Measurements from ENCODE around the gene LRCH1. TPM values are rescaled to one million over a fixed set of nuclear protein-coding genes. Genes with fewer than 3 reads are reported as not detected.

LRCH1 gene
- total and polyA plus RNA-seq, 2 of the 13 experiments (the other 11 are each of a cell fraction or from before 2014, with no cell fraction given): 4.1 to 12.6 TPM

GRCh38 chr13:46553886-46554858, 1.2 kb downstream of the LRCH1 start (continued):
- TF ChIP-seq PHF5A (CRISPR knock-in tag; IDR thresholded peaks at IDR 0.05; ENCODE audit: low read depth, unreplicated experiment): no peak
- no peak for TF ChIP-seq TEAD3 (CRISPR knock-in tag; optimal IDR thresholded peaks at IDR 0.05; ENCODE audit: borderline replicate concordance)
- TF ChIP-seq EP300 (IDR thresholded peaks at IDR 0.05; ENCODE audit: low read depth in 2 of 2, low read length in 2 of 2): no peak
- no peak for TF ChIP-seq EP300 (CRISPR knock-in tag; IDR thresholded peaks at IDR 0.05; ENCODE audit: borderline replicate concordance)
- no peak for TF ChIP-seq RFX1 (IDR thresholded peaks at IDR 0.05)
- no peak for TF ChIP-seq ELF4 (CRISPR knock-in tag; IDR thresholded peaks at IDR 0.05; ENCODE audit: borderline replicate concordance)
- no peak for TF ChIP-seq SUZ12 (IDR thresholded peaks at IDR 0.05; ENCODE audit: low read depth, low read length)
- no peak for TF ChIP-seq ZNF672 (CRISPR knock-in tag; IDR thresholded peaks at IDR 0.05)
- peak; percentile 27; the same call in 1 of the 2 replicates for TF ChIP-seq ZNF121 (CRISPR knock-in tag; IDR thresholded peaks at IDR 0.05)
- TF ChIP-seq THAP8 (CRISPR knock-in tag; IDR thresholded peaks at IDR 0.05; ENCODE audit: borderline replicate concordance): no peak
- TF ChIP-seq REL (CRISPR knock-in tag; conservative IDR thresholded peaks at IDR 0.05): no peak
- no peak for TF ChIP-seq REPIN1 (CRISPR knock-in tag; IDR thresholded peaks at IDR 0.05; ENCODE audit: borderline replicate concordance, low read depth)
- TF ChIP-seq ZBTB25 (CRISPR knock-in tag; IDR thresholded peaks at IDR 0.05): no peak
- TF ChIP-seq RNF2 (conservative IDR thresholded peaks at IDR 0.05; ENCODE audit: low read depth): no peak
- no peak for TF ChIP-seq HOXA5 (CRISPR knock-in tag; IDR thresholded peaks at IDR 0.05)
- TF ChIP-seq ATF6 (CRISPR knock-in tag; conservative IDR thresholded peaks at IDR 0.05): no peak
- no peak for TF ChIP-seq ZSCAN20 (CRISPR knock-in tag; IDR thresholded peaks at IDR 0.05; ENCODE audit: borderline replicate concordance)
- no peak for TF ChIP-seq HBP1 (CRISPR knock-in tag; IDR thresholded peaks at IDR 0.05; ENCODE audit: low read depth)
- no peak for TF ChIP-seq ZNF562 (CRISPR knock-in tag; IDR thresholded peaks at IDR 0.05; ENCODE audit: borderline replicate concordance)
- no peak for TF ChIP-seq HIVEP1 (CRISPR knock-in tag; IDR thresholded peaks at IDR 0.05)
- no peak for TF ChIP-seq ISL2 (CRISPR knock-in tag; IDR thresholded peaks at IDR 0.05)
- no peak for TF ChIP-seq MBNL3 (CRISPR knock-in tag; conservative IDR thresholded peaks at IDR 0.05)
- 0 out of 2 replicates have a peak, but pooled peaks have one; percentile 10 for TF ChIP-seq MIXL1 (CRISPR knock-in tag; IDR thresholded peaks at IDR 0.05)
- peak; percentile 48; the same call in 1 of the 2 replicates for TF ChIP-seq FOXP4 (CRISPR knock-in tag; IDR thresholded peaks at IDR 0.05)

All from HepG2 (cell line).